ENCODE results near the gene NRDE2. TPM values are rescaled to one million over a fixed set of nuclear protein-coding genes. Genes with fewer than 3 reads are reported as not detected.
A peak's percentile ranks its signal among the peaks of the same experiment; 100 is the strongest.
"Not testable (repeated sequence)": the region's sequence is repeated elsewhere in the genome, so short reads cannot be mapped to it uniquely, and the experiment has no call there.

The NRDE2 gene
- total RNA-seq, 1 experiment from 2014 or later: 19.5 TPM

DNA sequence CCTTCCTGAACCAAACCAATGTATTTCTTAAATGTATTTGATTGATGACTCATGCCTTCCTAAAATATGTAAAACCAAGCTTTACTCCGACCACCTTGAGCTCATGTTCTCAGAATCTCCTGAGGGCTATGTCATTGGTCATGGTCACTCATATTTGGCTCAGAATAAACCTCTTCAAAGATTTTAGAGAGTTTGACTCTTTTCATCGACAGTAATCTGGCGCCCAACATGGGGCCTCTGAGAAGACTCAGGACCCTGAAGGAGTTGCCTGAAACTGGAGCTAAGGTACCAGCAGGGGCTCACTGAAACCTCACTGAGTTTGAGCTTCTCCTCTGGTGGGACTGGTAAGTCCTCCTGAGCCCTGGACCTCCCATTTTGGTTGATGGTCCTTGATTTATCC, 92.6 kb downstream of the NRDE2 start:
- Histone ChIP-seq H3K9me2 (replicated peaks; ENCODE audit: insufficient read depth, low read length) (no peaks in the 10 kb centered on the region), H3K27ac (ENCODE audit: low read length) (no peak overlapping the region), H3K4me2 (ENCODE audit: low read depth, low read length, poor library complexity, severe bottlenecking) (no peak overlapping the region), H3K9me3 (ENCODE audit: low read length) (peaks cover 29% of the 10 kb centered on the region), H3K79me2 (ENCODE audit: low read length) (no peaks in the 10 kb centered on the region), H3K27me3 (ENCODE audit: low read length) (no peaks in the 10 kb centered on the region), H4K20me1 (ENCODE audit: insufficient read depth, low read depth, low read length) (no peaks in the 10 kb centered on the region), H3K4me1 (ENCODE audit: low read length) (peaks cover 8% of the 10 kb centered on the region), H3K36me3 (ENCODE audit: insufficient read depth, low read length) (no peaks in the 10 kb centered on the region; the same call in 1 of the 2 replicates), H2AFZ (ENCODE audit: low read length) (no peak overlapping the region), H3K9ac (ENCODE audit: low read length) (no peak overlapping the region), H3K4me3 (ENCODE audit: low read length) (no peak overlapping the region)
- DNase-seq: peak; percentile 57

DNA sequence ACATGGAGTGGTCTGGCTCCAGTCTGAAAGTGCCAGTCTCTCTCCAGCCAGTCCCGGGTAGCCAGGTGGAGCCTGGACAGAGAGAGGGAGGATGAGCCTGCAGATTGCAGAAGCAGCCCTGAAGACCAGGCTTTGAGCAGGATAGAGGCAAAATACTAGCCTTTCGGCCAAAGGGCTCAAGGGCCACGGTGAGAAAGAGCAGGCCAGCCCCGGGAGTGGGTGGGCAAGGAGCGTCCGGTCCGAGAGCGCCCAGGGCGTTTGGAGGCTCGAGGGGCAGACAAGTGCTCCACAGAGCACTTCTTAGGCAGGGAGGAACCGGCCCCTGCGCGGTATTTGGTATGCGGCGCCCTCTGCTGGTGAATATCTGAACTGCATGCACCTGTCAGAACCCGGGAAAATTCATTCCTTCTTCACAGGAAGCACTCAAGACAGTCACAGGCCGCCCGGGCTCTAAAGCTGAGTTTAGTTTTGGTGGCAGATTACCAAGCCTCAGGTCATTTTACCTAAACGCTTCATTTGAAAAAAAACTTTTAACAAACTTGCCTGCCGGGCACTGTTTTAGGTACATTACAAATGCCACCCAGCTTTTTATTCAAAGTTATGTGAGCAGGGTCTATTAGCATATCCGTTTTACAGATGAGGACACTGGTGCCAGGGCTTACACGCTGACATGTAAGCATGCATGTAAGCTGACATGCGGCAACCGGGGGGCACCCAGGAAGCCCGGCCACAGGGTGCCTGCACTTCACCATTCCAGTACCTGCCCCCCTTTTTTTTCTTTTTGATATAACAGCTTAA, 96.4 kb downstream of the NRDE2 start:
- Histone ChIP-seq H3K9me2 (replicated peaks; ENCODE audit: insufficient read depth, low read length) (no peaks in the 10 kb centered on the region), H3K4me3 (ENCODE audit: low read length) (peak overlapping the region; percentile 16; the same call in 1 of the 2 replicates), H3K4me2 (ENCODE audit: low read depth, low read length, poor library complexity, severe bottlenecking) (peak overlapping the region; percentile 31), H4K20me1 (ENCODE audit: insufficient read depth, low read depth, low read length) (no peaks in the 10 kb centered on the region), H3K27ac (ENCODE audit: low read length) (no peak overlapping the region), H3K9ac (ENCODE audit: low read length) (no peak overlapping the region), H3K9me3 (ENCODE audit: low read length) (peaks cover 21% of the 10 kb centered on the region), H3K36me3 (ENCODE audit: insufficient read depth, low read length) (no peaks in the 10 kb centered on the region; the same call in 1 of the 2 replicates), H3K79me2 (ENCODE audit: low read length) (no peaks in the 10 kb centered on the region), H3K27me3 (ENCODE audit: low read length) (no peaks in the 10 kb centered on the region), H3K4me1 (ENCODE audit: low read length) (peaks cover 8% of the 10 kb centered on the region), H2AFZ (ENCODE audit: low read length) (peak overlapping the region; percentile 22; the same call in 1 of the 2 replicates)
- DNase-seq: peak; percentile 87

- not testable (repeated sequence) for H3K9ac ChIP-seq (ENCODE audit: low read length); H3K4me1 ChIP-seq (ENCODE audit: low read length); H3K36me3 ChIP-seq (ENCODE audit: insufficient read depth, low read length); H3K79me2 ChIP-seq (ENCODE audit: low read length); H3K4me3 ChIP-seq (ENCODE audit: low read length); H3K9me2 ChIP-seq (replicated peaks; ENCODE audit: insufficient read depth, low read length); H2AFZ ChIP-seq (ENCODE audit: low read length); H3K27me3 ChIP-seq (ENCODE audit: low read length); H4K20me1 ChIP-seq (ENCODE audit: insufficient read depth, low read depth, low read length); H3K4me2 ChIP-seq (ENCODE audit: low read depth, low read length, poor library complexity, severe bottlenecking); H3K9me3 ChIP-seq (ENCODE audit: low read length); H3K27ac ChIP-seq (ENCODE audit: low read length); DNase-seq
Observed at GRCh38 chr14:90229942-90230341, 101.8 kb downstream of the NRDE2 start.

- no peaks in the 10 kb centered on the region for H3K36me3 ChIP-seq (ENCODE audit: insufficient read depth, low read length)
- H3K27ac ChIP-seq (ENCODE audit: low read length): no peak overlapping the region
- DNase-seq: no peak
- H3K9me3 ChIP-seq (ENCODE audit: low read length): no peaks in the 10 kb centered on the region
- no peaks in the 10 kb centered on the region for H4K20me1 ChIP-seq (ENCODE audit: insufficient read depth, low read depth, low read length)
- no peaks in the 10 kb centered on the region for H3K27me3 ChIP-seq (ENCODE audit: low read length)
- H3K79me2 ChIP-seq (ENCODE audit: low read length): no peaks in the 10 kb centered on the region
- no peak overlapping the region for H3K4me2 ChIP-seq (ENCODE audit: low read depth, low read length, poor library complexity, severe bottlenecking)
- no peak overlapping the region for H2AFZ ChIP-seq (ENCODE audit: low read length)
- H3K9ac ChIP-seq (ENCODE audit: low read length): no peak overlapping the region
- H3K4me3 ChIP-seq (ENCODE audit: low read length): no peak overlapping the region
- H3K4me1 ChIP-seq (ENCODE audit: low read length): 0 out of 2 replicates have a peak, but pooled peaks cover 3% of the 10 kb centered on the region
- H3K9me2 ChIP-seq (replicated peaks; ENCODE audit: insufficient read depth, low read length): no peaks in the 10 kb centered on the region
Observed at GRCh38 chr14:90228478-90228877, 103.3 kb downstream of the NRDE2 start.

Other genes starting within 250 kb of the NRDE2 start
- 63.6 and 71.8 TPM in 2 replicates for gene PSMC1, start 75.4 kb downstream of the NRDE2 start, total RNA-seq (2014; rRNA removed; shearing (Covaris generic); ENCODE audit: low replicate concordance)
- gene CALM1, start 65.1 kb upstream of the NRDE2 start, total RNA-seq (2014; rRNA removed; shearing (Covaris generic); ENCODE audit: low replicate concordance): 560 and 724 TPM in 2 replicates

Data from Karpas-422 (cell line).